A549 (cell line): ENCODE results near the gene CRELD1.

Experiments
- CEBPB ChIP-seq, 2 experiments: fragments of >200 bp in 1 of 2; sonication (Bioruptor Twin) in 1 of 2; formaldehyde crosslinking in 1 of 2; IDR thresholded peaks; 2 replicates each; pipeline ENCODE4 v1.6.1; 2012 to 2016
- EHMT2 ChIP-seq: fragments of 200-600 bp; sonication (generic); IDR thresholded peaks from 2 replicates; pipeline ENCODE4 v1.6.1; 2016; ENCODE audit warnings: antibody characterized with exemption, low read depth, mild to moderate bottlenecking, moderate library complexity
- EP300 ChIP-seq, 2 experiments: fragments of >200 bp; sonication (Bioruptor Twin); formaldehyde crosslinking; IDR thresholded peaks; 2 replicates in 1 of 2; 3 replicates in 1 of 2; pipeline ENCODE4 v1.6.1; 2016 to 2017
- HMGXB4 ChIP-seq: fragments of 250-450 bp; sonication (Bioruptor Pico); IDR thresholded peaks from 2 replicates; pipeline ENCODE4 v1.5.0; 2021; ENCODE audit warnings: mild to moderate bottlenecking, moderate library complexity, borderline replicate concordance
- NPAS2 ChIP-seq: fragments of 250-450 bp; sonication (Bioruptor Pico); IDR thresholded peaks from 2 replicates; pipeline ENCODE4 v1.8.0; 2022; ENCODE audit warnings: mild to moderate bottlenecking, moderate library complexity, borderline replicate concordance
- POLR2A ChIP-seq: IDR thresholded peaks from 2 replicates; pipeline ENCODE4 v1.6.1; 2012; ENCODE audit warnings: mild to moderate bottlenecking, low read length
- REST ChIP-seq: fragments of 200-600 bp; sonication (generic); IDR thresholded peaks from 2 replicates; pipeline ENCODE4 v1.6.1; 2016; ENCODE audit warnings: antibody characterized with exemption, mild to moderate bottlenecking, moderate library complexity
- RFX5 ChIP-seq: fragments of 450-650 bp; IDR thresholded peaks from 2 replicates; pipeline ENCODE4 v1.7.1; 2014; ENCODE audit warnings: antibody characterized with exemption, mild to moderate bottlenecking, moderate library complexity
- TF ChIP-seq, protein P1 (sequence below): fragments of 450-650 bp; IDR thresholded peaks from 2 replicates; pipeline ENCODE4 v1.6.1; 2014; ENCODE audit warnings: antibody characterized with exemption
- TF ChIP-seq, protein P2 (sequence below): fragments of >200 bp; sonication (Bioruptor Twin); formaldehyde crosslinking; IDR thresholded peaks from 3 replicates; pipeline ENCODE4 v1.5.1; 2016
- TF ChIP-seq, protein P3 (sequence below): fragments of 150-350 bp; IDR thresholded peaks from 2 replicates; pipeline ENCODE4 v1.6.1; 2014; ENCODE audit warnings: low read depth, mild to moderate bottlenecking, low read length

- no peak for TF ChIP-seq NPAS2
- TF ChIP-seq, protein P1, sequence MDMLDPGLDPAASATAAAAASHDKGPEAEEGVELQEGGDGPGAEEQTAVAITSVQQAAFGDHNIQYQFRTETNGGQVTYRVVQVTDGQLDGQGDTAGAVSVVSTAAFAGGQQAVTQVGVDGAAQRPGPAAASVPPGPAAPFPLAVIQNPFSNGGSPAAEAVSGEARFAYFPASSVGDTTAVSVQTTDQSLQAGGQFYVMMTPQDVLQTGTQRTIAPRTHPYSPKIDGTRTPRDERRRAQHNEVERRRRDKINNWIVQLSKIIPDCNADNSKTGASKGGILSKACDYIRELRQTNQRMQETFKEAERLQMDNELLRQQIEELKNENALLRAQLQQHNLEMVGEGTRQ, result no peak
- TF ChIP-seq, protein P2, sequence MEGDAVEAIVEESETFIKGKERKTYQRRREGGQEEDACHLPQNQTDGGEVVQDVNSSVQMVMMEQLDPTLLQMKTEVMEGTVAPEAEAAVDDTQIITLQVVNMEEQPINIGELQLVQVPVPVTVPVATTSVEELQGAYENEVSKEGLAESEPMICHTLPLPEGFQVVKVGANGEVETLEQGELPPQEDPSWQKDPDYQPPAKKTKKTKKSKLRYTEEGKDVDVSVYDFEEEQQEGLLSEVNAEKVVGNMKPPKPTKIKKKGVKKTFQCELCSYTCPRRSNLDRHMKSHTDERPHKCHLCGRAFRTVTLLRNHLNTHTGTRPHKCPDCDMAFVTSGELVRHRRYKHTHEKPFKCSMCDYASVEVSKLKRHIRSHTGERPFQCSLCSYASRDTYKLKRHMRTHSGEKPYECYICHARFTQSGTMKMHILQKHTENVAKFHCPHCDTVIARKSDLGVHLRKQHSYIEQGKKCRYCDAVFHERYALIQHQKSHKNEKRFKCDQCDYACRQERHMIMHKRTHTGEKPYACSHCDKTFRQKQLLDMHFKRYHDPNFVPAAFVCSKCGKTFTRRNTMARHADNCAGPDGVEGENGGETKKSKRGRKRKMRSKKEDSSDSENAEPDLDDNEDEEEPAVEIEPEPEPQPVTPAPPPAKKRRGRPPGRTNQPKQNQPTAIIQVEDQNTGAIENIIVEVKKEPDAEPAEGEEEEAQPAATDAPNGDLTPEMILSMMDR, result no peak
- TF ChIP-seq REST, result no peak
- no peak for TF ChIP-seq CEBPB (IDR thresholded peaks at IDR 0.05)
- TF ChIP-seq, protein P3, sequence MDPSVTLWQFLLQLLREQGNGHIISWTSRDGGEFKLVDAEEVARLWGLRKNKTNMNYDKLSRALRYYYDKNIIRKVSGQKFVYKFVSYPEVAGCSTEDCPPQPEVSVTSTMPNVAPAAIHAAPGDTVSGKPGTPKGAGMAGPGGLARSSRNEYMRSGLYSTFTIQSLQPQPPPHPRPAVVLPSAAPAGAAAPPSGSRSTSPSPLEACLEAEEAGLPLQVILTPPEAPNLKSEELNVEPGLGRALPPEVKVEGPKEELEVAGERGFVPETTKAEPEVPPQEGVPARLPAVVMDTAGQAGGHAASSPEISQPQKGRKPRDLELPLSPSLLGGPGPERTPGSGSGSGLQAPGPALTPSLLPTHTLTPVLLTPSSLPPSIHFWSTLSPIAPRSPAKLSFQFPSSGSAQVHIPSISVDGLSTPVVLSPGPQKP, result no peak
- TF ChIP-seq POLR2A, result no peak
- TF ChIP-seq RFX5, result no peak
- no peak for TF ChIP-seq EP300 (IDR thresholded peaks at IDR 0.05)
- TF ChIP-seq EHMT2, result no peak
- no peak for TF ChIP-seq HMGXB4 (CRISPR knock-in tag)
Measured at GRCh38 chr3:9918261-9919038, 15.2 kb upstream of the CRELD1 start.
